ENCODE data around the gene ITPRID2.

Gene ITPRID2

DNA sequence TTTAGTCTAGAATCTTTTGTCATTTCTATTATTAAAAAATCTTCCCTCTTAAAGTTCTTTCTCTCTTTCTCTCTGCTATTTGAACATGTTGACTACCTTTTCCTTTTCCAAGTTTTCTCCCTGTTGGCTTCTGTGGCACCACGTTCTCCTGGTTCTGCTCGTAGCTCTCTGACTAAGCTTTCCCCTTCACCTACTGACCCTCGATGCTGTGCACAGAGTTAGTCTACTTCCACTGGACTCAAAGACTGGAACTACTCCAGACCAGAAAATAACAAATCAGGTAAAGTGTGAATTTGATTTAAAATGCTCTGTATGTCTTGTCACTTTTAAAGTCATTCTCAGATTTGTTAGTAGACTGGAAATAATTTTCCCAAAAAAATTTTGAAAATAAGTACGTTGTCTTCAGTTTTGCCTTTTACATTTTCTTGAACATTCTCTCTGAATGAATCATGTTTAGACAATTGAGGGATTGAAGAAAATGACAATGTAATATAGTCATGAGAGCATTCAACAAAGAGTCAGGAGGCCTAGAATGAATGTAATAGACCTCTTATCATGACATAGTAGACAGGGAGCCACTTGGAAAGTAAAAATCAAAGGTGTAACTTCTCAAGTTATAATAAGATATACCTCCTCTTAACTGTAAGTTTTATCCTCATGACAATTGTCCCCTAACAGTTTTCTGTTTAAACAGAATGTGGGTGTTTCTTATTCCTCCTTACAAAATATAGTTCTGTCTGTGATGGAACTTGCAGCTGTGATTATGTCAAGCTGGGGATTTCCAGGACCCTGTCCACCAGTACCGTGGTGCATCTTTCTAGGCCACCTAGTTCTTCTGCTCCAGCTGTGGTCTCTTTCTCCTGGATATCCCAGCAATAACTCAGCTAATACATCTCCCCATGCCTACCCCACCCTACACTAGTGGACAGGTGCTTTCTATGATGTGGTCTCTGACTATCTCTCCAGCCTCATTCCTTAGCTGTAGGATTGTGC lies 25.5 kb downstream of the ITPRID2 start:
- H3K9me3 Mint-ChIP-seq: no peaks in the 10 kb centered on the region
- no peak overlapping the region for H3K4me3 Mint-ChIP-seq
- peaks cover 77% of the 10 kb centered on the region for H3K36me3 Mint-ChIP-seq (ENCODE audit: low read depth)
- H3K27ac Mint-ChIP-seq: no peak overlapping the region
- H3K4me1 Mint-ChIP-seq (ENCODE audit: low read depth): no peaks in the 10 kb centered on the region
- no peaks in the 10 kb centered on the region for H3K27me3 Mint-ChIP-seq
- no peak for DNase-seq

DNA sequence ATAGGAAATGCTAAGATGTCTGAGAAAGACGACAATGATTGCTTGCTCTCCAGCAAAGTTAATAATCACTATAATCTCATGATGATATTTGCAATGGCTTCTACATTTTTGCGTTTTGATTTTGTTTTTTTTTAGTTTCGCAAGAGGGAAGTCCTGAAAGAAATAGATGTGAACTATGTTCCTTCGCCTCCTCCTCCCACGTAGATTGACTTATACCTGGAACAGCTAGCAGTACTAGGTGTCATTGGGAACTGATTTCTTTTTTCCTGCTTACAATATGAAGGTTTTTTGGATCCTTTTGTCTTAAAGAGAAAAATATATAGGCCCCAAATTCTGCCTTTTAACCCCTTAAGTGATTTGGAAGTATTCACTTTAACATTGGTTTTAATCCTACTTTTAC lies 26.7 kb downstream of the ITPRID2 start:
- Mint-ChIP-seq H3K27me3 (no peaks in the 10 kb centered on the region), H3K36me3 (ENCODE audit: low read depth) (peaks cover 83% of the 10 kb centered on the region), H3K4me1 (ENCODE audit: low read depth) (peaks cover 2% of the 10 kb centered on the region), H3K27ac (no peak overlapping the region), H3K4me3 (no peak overlapping the region), H3K9me3 (no peaks in the 10 kb centered on the region)
- no peak for DNase-seq

DNA sequence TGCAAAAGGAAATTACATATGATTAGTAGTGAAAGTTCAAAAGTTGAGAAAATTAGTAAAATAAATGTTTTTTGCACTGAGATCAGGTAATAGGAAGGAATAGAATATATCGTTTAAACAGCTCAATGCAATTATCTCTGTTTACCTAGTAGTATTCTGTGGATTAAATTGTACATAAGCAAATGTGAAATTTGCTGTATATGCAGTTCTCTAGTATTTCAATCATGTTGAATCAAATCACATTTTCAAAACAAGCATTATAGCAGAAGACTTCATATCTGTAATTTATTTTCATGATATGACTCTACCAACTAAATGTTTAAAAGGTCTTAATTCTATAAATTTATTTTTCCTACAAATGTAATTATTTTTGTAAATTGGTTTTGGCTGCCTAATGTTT lies 31.6 kb downstream of the ITPRID2 start:
- Mint-ChIP-seq H3K4me1 (ENCODE audit: low read depth) (peaks cover 2% of the 10 kb centered on the region), H3K27me3 (no peaks in the 10 kb centered on the region), H3K36me3 (ENCODE audit: low read depth) (peaks cover 79% of the 10 kb centered on the region), H3K9me3 (no peaks in the 10 kb centered on the region), H3K27ac (no peak overlapping the region), H3K4me3 (no peak overlapping the region)
- DNase-seq: no peak

DNA sequence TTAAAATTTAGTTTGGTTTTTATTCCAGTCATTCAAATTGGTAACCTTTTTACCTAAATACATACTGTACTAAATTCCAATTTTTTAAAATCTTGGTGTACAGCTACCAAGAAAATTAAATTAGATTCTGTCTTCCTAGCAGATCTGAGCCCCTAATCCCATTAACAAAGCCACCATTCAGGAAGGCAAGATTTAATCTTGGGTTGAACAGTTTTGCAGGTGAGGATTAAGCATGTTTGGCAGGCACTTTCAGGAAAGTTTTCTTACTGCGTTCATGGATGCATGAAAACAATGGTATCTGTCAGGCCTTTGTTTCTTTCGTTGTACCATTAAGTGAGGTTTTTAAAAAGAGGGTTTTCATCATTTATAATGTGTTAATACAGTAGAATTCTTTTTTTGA lies 32.8 kb downstream of the ITPRID2 start:
- H3K4me1 Mint-ChIP-seq (ENCODE audit: low read depth): peaks cover 2% of the 10 kb centered on the region
- peaks cover 69% of the 10 kb centered on the region for H3K36me3 Mint-ChIP-seq (ENCODE audit: low read depth)
- no peaks in the 10 kb centered on the region for H3K27me3 Mint-ChIP-seq
- H3K9me3 Mint-ChIP-seq: no peaks in the 10 kb centered on the region
- DNase-seq: no peak
- H3K27ac Mint-ChIP-seq: no peak overlapping the region
- H3K4me3 Mint-ChIP-seq: no peak overlapping the region

DNA sequence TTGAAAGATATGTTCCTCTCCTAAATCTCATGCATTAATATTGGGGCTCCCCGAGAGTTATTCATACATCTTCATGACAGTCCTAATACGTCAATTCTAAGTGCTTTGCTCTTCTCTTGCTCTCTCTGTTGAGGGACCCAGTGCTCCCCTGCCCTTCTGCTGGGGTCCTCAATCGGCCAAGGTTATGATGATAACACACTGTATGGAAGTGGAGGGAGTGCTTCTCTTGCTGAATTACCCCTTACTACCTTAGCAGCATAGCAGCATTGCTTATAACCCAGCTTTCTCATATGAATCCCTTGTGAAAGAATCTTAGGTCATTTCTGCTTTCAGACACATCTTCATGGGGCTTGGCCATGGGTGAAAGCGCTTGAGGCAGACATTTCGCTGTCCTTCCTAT lies 43.2 kb downstream of the ITPRID2 start:
- Mint-ChIP-seq H3K4me3 (no peak overlapping the region), H3K27me3 (peaks cover 14% of the 10 kb centered on the region), H3K9me3 (no peaks in the 10 kb centered on the region), H3K27ac (no peak overlapping the region), H3K36me3 (ENCODE audit: low read depth) (peaks cover 9% of the 10 kb centered on the region), H3K4me1 (ENCODE audit: low read depth) (no peaks in the 10 kb centered on the region)
- DNase-seq: no peak

DNA sequence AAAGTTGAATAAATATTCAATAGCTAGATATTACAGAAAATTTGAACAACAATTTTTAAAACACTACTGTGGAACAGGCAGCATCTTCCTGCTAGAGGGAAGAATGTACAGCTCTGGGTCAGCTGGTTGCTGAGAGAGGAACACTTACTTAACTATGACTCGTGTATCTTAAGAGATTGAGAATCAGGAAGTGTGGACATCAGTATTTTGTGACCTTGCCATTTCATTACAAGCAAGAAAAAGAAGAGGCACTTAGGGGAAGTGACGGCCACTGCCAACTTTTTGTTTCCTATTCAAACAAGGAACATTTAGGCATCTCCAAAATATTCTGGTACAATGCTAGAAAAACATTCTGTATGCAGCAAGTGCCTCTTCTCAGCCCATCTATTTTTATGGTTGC lies 45.9 kb downstream of the ITPRID2 start:
- no peaks in the 10 kb centered on the region for H3K4me1 Mint-ChIP-seq (ENCODE audit: low read depth)
- no peaks in the 10 kb centered on the region for H3K9me3 Mint-ChIP-seq
- no peak for DNase-seq
- no peak overlapping the region for H3K4me3 Mint-ChIP-seq
- no peak overlapping the region for H3K27ac Mint-ChIP-seq
- peaks cover 23% of the 10 kb centered on the region for H3K27me3 Mint-ChIP-seq
- no peaks in the 10 kb centered on the region for H3K36me3 Mint-ChIP-seq (ENCODE audit: low read depth)

DNA sequence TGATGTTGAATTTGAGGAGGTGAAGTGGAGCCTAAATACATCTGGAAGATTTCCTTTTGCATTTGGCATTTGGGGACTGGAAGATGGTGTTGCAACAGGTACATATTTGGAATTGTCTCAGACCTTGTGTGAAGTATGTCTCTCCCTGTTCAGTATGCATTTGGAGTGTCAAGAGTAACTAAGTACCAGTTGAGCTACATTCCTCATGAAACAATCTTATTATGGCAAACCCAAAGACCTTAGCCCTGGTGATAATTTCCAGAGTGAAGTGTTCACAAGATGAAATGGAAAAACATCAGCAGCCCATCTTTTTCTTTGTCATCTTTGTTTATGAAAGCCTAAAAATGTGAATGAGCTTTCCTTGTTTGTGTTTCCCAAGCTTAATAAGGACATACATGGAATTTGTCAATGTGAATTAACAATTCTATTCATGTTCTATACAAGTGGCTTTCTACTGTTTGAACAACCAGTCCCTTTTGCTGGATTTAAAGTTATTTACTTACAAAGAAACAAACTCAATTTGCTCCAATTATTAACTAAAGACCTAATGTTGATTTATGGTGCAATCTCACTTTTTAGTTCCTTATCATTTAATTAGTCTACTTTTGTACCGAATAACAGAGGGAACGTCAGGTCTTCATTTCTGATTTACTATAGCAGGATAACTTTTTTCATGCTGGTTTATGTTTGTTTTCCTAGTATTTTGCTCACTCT lies 52.0 kb downstream of the ITPRID2 start:
- Mint-ChIP-seq H3K4me3 (no peak overlapping the region), H3K27ac (no peak overlapping the region), H3K27me3 (peaks cover 45% of the 10 kb centered on the region), H3K4me1 (ENCODE audit: low read depth) (peaks cover 8% of the 10 kb centered on the region), H3K9me3 (no peaks in the 10 kb centered on the region), H3K36me3 (ENCODE audit: low read depth) (no peaks in the 10 kb centered on the region)
- no peak for DNase-seq

DNA sequence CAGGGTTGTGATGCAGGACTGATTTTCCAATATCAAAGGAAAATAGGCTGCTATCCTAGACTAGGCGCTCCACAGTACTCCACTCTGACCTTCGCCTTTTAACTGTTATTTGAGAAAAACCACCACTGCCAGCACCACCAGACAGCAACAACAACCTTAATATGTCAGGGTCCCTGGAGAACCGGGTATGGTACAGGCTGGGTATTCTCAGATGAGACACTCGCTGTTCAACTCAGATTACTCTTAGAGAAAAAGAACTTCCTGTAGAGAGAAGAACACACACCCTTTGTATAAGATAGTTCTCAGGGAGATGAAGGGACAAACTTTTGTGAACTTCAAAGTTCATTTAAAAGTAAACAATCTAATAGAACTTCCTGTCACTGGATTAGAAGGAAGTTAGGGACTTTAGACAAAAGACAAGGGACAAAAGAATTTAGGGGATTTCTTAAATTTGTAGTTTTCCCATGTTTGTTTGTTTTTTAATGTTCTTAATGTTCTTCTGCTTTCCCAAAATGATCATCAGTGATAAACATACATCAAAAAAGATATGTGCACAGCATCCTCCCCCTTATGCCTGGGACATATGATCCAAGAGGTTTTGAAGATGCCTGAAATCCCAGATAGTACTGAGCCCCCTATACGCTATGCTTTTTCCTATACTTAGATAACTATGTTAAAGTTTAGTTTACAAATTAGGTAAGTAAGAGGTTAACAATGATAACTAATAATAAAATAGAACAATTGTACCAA lies 52.8 kb downstream of the ITPRID2 start:
- Mint-ChIP-seq H3K4me1 (ENCODE audit: low read depth) (peaks cover 8% of the 10 kb centered on the region), H3K4me3 (no peak overlapping the region), H3K27ac (no peak overlapping the region), H3K9me3 (no peaks in the 10 kb centered on the region), H3K36me3 (ENCODE audit: low read depth) (no peaks in the 10 kb centered on the region), H3K27me3 (peaks cover 46% of the 10 kb centered on the region)
- DNase-seq: no peak

DNA sequence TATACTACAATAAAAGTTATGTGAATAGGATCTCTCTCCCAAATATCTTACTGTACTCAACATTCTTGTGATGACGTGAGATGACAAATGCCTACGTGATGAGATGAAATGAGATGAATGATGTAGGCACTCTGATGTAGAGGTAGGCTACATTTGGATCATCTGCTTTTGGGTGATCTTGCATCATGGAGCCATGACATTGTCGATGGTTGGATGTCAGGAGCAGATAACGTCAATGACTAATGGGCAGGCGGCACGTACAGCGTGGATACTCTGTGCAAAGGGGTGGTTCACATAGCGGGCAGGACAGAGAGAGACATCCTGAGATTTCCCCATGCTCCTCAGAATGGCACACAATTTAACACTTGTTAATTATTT lies 53.4 kb downstream of the ITPRID2 start:
- Mint-ChIP-seq H3K36me3 (ENCODE audit: low read depth) (no peaks in the 10 kb centered on the region), H3K9me3 (no peaks in the 10 kb centered on the region), H3K27ac (no peak overlapping the region), H3K4me1 (ENCODE audit: low read depth) (peaks cover 8% of the 10 kb centered on the region), H3K27me3 (peaks cover 49% of the 10 kb centered on the region), H3K4me3 (no peak overlapping the region)
- DNase-seq: no peak

DNA sequence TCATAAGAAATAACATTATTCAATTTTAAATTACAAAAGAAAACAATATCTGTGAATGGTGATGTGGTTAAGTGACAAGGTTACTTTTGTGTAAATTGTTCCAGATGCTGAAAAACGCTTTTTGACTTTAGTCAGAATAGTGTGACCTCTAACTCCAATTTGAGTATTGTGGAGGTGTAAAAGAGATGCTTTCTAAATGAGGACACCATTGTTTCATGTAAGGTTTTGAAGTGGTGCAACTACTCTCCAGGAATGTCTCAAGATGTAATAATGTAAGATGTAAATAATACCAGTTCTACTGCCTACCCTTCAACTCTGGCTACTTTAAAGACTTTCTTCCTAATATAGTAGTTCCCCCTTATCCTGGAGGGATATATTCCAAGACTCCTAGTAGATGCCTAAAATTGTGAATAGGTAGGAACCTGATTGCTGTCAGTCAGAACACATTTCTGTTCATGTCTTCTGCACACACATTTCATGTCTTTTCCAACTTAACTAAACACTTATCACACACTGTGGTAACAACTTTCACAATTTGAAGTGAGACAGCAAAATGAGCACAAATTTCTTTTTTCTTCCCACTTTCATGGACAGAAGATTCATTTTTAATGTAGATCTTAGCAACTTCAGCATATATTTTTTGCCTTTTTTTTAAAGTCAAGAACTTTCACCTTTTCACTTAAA lies 55.1 kb downstream of the ITPRID2 start:
- peaks cover 12% of the 10 kb centered on the region for H3K4me1 Mint-ChIP-seq (ENCODE audit: low read depth)
- H3K36me3 Mint-ChIP-seq (ENCODE audit: low read depth): no peaks in the 10 kb centered on the region
- H3K27me3 Mint-ChIP-seq: peaks cover 54% of the 10 kb centered on the region
- DNase-seq: no peak
- no peak overlapping the region for H3K27ac Mint-ChIP-seq
- H3K4me3 Mint-ChIP-seq: no peak overlapping the region
- H3K9me3 Mint-ChIP-seq: no peaks in the 10 kb centered on the region

DNA sequence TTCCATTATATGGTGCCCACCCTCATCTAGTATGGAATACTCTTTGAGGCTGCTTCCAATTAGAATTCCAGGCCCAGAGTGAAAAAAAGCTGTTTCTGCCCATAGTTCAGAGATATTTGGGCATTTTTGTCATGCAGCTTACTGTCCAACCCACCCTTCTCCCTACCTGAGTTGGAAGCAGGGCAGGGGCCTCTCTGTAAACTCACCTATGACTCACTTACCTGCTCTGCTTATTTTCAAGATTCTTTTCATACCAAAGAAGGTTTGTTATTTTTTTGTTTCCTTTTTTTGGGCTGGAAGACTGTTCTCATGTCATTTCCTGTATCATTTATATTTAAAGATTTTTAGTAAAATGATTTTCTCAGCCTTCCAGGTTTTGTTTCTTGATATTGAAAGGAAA lies 55.7 kb downstream of the ITPRID2 start:
- Mint-ChIP-seq H3K4me3 (no peak overlapping the region), H3K27ac (no peak overlapping the region), H3K36me3 (ENCODE audit: low read depth) (no peaks in the 10 kb centered on the region), H3K9me3 (no peaks in the 10 kb centered on the region), H3K4me1 (ENCODE audit: low read depth) (peaks cover 13% of the 10 kb centered on the region), H3K27me3 (peaks cover 51% of the 10 kb centered on the region)
- no peak for DNase-seq

DNA sequence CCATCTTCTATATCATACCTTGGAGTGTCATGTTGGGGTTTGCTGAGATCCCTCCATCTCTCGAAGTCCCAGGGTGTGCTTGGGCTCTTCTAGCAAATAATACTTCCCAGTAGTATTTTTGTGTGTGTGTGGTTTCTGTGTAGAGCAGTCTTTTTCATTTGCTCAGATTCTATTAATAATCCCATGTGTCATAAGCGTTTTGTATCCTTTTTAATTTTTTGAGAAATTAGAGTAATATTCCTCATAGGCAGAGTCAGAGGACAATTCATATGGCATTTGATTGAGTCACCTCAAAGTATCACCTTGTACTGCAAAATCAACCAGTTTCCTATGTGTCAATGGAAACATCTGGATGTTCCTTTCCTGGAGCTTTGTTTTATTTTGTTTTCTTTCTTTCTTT lies 56.7 kb downstream of the ITPRID2 start:
- Mint-ChIP-seq H3K27me3 (peaks cover 50% of the 10 kb centered on the region), H3K4me3 (no peak overlapping the region), H3K9me3 (no peaks in the 10 kb centered on the region), H3K27ac (no peak overlapping the region), H3K4me1 (ENCODE audit: low read depth) (peaks cover 13% of the 10 kb centered on the region), H3K36me3 (ENCODE audit: low read depth) (no peaks in the 10 kb centered on the region)
- DNase-seq: no peak

DNA sequence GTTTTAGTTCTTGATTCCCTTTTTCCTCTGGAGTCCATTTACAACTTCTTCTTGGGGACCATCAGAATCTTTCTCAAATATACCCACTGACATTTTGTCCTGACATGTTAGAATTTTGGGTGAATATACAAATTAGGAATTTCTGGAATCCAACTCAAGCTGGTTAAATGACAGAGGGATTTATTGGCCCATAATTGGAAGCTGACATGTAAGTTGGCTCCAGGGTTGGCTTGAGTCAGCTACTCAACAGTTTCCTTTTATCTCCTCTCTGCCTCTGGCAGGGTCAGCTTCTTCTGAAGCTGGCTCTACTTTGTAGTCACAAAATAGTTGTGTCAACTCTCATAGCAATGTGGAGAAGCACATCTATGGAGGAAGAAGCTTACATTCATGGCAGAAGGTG lies 57.5 kb downstream of the ITPRID2 start:
- no peak for DNase-seq
- no peaks in the 10 kb centered on the region for H3K36me3 Mint-ChIP-seq (ENCODE audit: low read depth)
- H3K27me3 Mint-ChIP-seq: peaks cover 50% of the 10 kb centered on the region
- no peak overlapping the region for H3K27ac Mint-ChIP-seq
- H3K4me3 Mint-ChIP-seq: no peak overlapping the region
- peaks cover 20% of the 10 kb centered on the region for H3K4me1 Mint-ChIP-seq (ENCODE audit: low read depth)
- H3K9me3 Mint-ChIP-seq: no peaks in the 10 kb centered on the region

All from activated T-cell treated with anti-CD3 and anti-CD28 coated beads, Interleukin-2, amount 50 U/mL, for 24 hours (primary cell).